DMS53 treated with DMSO at 0.1 percent for 48 hours (cell line): ENCODE results near the gene ARSA.

ENCODE experiments used
- DNase-seq: peaks from one replicate; lab custom pipeline; 2025; ENCODE audit not compliant: unreplicated experiment; lab: John Stamatoyannopoulos, UW

The ARSA gene

DNA sequence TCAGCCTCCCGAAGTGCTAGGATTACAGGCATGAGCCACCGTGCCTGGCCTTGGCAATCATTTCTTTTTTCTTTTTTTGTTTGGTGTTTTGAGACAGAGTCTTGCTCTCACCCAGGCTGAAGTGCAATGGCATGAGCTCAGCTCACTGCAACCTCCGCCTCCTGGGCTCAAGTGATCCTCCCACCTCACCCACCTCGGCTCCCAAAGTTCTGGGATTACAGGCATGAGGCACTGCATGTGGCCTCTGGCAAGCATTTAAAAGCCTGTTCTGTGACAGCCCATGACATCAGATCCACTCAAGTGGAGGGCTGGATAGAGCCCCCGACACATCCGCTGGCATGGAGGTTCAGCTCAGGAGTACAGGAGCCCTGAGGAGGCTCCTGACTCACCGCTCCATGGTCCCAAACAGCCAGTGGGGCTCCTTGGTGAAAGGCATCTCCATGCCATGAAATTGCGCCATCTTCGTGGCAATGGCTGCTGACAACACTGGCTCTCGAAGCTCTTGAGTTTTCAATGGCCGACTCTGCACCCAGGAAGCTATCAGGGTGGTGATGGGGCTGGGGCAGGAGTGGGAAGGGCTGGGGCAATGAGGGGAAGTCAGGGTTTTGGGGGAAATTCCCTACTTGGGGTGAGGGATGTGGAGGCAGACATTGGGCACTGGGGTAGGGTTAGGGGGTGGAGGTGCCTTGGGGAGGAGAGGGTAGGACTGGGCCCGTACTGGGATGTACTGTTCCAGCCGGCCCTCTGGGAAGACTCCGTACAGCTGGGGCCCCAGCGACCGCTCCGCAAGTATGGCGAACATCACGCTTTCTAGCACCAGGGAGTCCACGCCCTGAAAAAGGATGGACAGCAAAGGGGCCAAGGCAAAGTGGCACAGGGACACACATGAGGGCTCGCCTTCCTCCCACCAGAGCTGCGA, 46.7 kb downstream of the ARSA start:
- DNase-seq = no peak

DNA sequence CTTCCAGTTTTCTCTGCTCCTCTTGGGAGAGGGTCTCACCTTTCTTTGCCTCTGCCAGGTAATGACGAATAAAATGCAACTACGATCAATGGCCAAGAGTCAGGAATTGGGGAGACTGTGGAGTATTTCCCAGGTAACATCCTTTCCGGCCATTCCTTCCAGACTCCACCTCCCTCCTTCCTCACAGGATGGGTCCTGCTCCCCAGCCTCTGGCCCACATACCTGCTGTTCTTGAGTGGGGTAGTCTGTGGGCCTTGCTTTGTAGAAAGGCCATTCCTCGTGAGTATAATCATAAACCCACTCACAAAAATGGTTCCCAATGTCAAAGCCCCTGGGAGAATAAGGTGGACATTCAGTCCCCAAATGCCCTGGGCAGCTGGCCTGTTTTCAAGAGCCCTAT, 48.2 kb downstream of the ARSA start:
- no peak for DNase-seq

DNA sequence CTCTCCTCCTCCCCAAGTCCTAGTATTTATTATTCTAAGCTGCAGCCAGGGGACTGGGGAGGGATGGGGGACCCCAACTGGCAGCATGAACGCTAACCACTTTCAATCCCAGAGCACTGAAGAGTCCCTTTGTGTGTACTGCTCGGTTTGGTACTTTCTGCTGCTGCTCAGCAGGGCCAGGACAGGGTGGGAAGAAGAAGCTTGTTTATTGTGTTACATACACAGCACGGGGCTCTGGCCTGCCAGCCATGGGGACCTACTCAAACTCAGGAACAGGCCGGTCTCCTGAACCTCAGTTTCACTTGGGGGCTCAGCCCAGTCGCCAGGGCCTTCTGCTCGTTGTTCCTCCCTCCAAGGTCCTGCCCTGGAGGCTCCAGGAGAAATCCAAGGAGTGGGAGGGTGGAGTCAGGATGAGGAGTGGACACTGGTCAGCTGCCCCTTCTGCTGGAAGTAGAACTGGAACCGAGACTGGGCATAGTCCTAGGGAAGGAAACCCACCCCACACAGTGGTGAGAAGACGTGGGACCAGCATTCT, 49.1 kb downstream of the ARSA start:
- no peak for DNase-seq

DNA sequence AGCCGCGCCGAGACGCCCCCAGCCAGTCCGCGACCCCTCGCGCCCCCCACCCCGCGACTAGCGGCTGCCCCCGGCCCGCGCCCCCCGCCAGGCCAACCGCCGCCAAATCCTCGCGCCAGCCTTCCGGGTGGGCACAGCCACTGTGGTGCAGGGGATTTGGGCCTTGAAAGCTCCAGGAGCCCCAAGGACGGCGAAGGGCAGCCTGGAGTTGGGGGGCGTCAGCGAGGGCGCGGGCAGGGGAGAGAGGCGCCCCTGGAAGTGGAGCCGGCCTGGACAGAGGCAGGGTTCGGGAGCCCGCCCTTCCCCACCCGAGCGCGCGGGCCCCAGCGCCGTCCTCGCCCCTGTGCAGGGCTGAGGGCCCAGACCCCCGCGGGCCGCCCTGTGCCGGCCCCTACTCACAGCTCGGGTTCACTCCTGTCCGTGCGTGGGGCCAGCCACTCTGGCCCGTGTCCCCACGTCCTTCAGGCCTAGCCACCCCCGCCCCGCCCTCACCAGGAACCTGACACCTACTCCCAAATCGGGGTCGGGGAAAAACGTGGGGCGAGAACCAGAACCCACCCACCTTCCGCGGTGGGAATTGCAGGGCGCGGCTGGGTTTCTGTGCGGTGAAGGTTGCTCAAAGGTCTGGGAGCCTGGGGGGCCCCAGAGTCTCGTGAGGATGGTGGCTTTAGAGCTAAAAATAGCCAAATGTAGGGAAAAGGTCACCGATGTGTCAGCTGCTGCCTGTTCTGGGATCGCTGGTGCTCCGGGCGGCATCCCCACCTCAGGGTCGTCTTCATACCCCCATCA, 49.8 kb downstream of the ARSA start, which contains the start of gene CPT1B:
TSS of gene CPT1B (minus strand) at position 441 of the 789 bp plus-strand sequence. CDS start 512 bp downstream, outside the sequence.
- DNase-seq = no peak

DNA sequence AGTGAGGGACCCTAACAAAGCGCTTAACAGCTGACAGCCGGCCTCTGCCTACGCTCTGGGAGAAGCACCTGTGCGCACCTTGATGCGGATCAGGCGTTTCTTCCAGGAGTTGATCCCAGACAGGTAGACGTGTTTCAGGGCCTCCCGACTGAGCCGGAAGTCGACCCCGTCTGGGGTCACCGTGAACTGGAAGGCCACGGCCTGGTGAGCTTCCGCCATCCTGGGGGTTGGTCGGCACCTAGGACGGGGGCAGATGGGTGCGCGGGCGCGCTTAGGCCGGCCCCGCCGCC, 50.3 kb downstream of the ARSA start:
- DNase-seq = no peak

DNA sequence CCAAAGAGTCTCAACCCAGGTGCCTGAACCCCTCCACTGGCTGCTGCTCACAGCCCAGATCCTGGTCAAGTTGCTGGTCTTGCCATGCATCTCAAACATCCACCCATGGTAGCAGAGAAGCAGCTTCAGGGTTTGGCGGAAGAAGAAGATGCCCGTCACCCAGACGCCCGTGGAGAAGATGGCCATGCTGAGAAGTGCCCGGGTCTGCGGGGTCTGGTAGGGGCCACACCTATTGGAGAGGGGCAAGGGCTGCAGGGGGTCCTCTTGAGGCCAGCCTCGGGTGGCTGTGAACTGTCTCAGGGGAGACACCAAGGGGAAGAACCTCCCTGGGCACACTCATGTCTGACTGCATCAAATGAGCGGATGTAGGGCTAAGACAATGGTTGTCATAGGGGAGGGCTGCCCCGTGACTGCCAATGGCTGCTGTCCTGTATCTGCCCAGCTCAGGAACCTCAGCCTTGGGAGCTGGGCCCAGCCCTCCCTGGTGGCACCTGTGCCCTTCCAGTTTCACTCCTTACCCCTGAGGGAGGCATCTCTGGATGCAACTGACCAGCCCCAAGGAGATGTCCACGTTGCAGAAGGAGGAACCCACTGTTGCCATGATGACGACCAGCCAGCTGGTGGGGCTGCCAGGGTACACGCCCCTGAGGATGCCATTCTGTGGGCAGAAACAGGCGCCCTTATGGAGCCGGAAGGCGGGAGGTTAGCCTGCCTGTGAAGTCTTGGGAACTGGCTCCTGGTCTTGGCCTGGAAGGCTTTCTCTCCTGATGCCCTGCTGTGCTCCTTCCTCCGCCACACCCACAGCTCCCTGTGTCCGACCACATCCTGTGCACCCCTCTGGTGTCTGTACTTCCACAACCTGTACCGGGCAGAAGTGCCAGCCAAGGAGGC, 50.9 kb downstream of the ARSA start:
- no peak for DNase-seq

DNA sequence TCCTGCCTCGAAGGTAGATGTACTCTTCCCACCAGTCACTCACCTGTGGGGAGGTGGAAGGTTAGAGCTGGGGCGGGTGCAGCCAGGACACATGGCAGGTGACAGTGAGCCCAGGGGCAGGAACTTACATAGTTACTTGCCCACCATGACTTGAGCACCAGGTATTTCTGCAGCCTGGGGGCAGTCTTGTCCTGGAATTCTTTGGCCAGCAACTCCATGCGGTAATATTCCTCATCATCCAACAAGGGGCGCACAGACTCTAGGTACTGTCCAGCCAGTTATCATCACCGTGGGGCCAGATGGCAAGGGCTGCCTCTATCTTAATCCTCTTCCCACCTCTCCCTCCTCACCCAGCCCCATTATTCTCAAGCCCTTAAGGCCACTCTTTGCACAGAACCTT, 51.9 kb downstream of the ARSA start:
- DNase-seq = peak; percentile 2

DNA sequence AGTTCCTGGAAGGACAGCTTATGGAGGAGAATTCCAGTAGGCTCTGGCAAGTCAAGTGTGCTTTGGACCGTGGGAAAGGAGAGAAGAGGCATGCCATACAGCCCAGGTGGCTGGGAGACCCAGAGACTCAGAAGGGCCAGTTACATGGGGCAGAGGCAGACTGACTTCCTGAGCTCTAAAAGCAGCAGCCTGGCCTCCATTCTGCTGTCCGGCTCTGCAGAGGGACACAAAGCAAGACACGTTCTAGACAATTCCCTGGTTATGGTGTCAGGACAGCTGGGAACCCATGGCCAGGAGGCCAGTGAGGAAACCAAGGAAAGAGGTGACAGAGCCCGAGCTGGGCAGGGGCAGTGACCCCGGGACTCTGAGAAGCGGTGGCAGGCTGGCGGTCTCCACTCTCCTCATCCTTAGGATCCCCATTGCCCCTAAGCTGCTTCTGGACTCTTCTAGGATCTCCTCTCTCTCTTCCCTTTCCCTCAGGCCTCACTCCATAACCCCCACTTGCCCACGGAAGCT, 52.5 kb downstream of the ARSA start:
- DNase-seq = no peak
